Breast epithelium (tissue), 4 donors: ENCODE data around the gene FOXL1. TPM values are rescaled to one million over a fixed set of nuclear protein-coding genes. Genes with fewer than 3 reads are reported as not detected.

Experiments used
- DNase-seq, 2 donors: peaks; one replicate each; pipeline ENCODE4 v3.0.0-alpha.2; 2019; ENCODE audit warnings: low spot score in 2 of 2
- H3K27ac ChIP-seq, 2 donors: fragments of 200-600 bp; sonication (generic) in 1 of 2; one replicate each; pipeline ENCODE4 v1.5.1; 2016 to 2019; ENCODE audit warnings: mild to moderate bottlenecking in 1 of 2
- H3K27me3 ChIP-seq, 2 donors: fragments of 200-600 bp; sonication (generic) in 1 of 2; one replicate each; pipeline versions ENCODE4 v1.5.1 to v1.6.0; 2017 to 2019; ENCODE audit warnings: control low read depth in 1 of 2, mild to moderate bottlenecking in 1 of 2
- H3K36me3 ChIP-seq: fragments of 200-600 bp; one replicate; pipeline ENCODE4 v1.5.1; 2019
- H3K4me1 ChIP-seq, 2 donors: fragments of 200-600 bp; sonication (generic); one replicate each; pipeline ENCODE4 v1.5.1; 2016 to 2019; ENCODE audit warnings: control low read depth in 1 of 2
- H3K4me3 ChIP-seq, 3 donors: fragments of 200-600 bp; sonication (generic); 1 replicate in 2 of 3; 2 replicates in 1 of 3; pipeline ENCODE4 v1.5.1; 2016 to 2019; ENCODE audit warnings: mild to moderate bottlenecking in 3 of 3, moderate library complexity in 2 of 3
- H3K9me3 ChIP-seq, 2 donors: fragments of 200-600 bp; sonication (generic) in 1 of 2; one replicate each; pipeline ENCODE4 v1.5.1; 2016 to 2019; ENCODE audit warnings: control low read depth in 1 of 2
- CTCF ChIP-seq, 3 donors: fragments of 450-650 bp; IDR thresholded peaks; one replicate each; pipeline ENCODE4 v1.5.1; 2016 to 2017; ENCODE audit warnings: antibody characterized with exemption in 3 of 3, mild to moderate bottlenecking in 3 of 3, moderate library complexity in 3 of 3
- POLR2A ChIP-seq: fragments of 450-650 bp; IDR thresholded peaks from one replicate; pipeline ENCODE4 v1.6.1; 2016; ENCODE audit warnings: antibody characterized with exemption, mild to moderate bottlenecking, moderate library complexity
- POLR2AphosphoS5 ChIP-seq, 3 donors: sonication (generic); formaldehyde crosslinking; IDR thresholded peaks; one replicate each; pipeline ENCODE4 v1.6.1; 2017; ENCODE audit warnings: antibody characterized with exemption in 3 of 3
- intact Hi-C: fragments of 100-400 bp; cut with DNase I; formaldehyde crosslinking; loops from one replicate; pipeline ENCODE4 v1.15.1; 2023; ENCODE audit warnings: low total_unique reads
- total RNA-seq, 3 donors: library from RNA; depleted of rRNA; stranded (reverse); fragments of >200 nt; gene quantifications; one replicate each; pipeline ENCODE4 v1.1.0, GENCODE V29; 2016

FOXL1 gene
- total RNA-seq, 3 donors from 2014 or later, result 0.16 to 1.5 (median 0.98) TPM

- no peak overlapping the region for H3K27ac ChIP-seq
Measured at GRCh38 chr16:86625029-86625428, 46.7 kb downstream of the FOXL1 start.

GRCh38 chr16:86625821-86626220, 47.5 kb downstream of the FOXL1 start:
- Histone ChIP-seq H3K36me3 (no peaks in the 10 kb centered on the region), H3K4me1 (no peaks in the 10 kb centered on the region), H3K9me3 (no peaks in the 10 kb centered on the region), H3K4me3 (no peak overlapping the region), H3K27ac (peak overlapping the region in 1 of 2 donors; percentile 3), H3K27me3 (peaks cover 0 to 17% of the 10 kb centered on the region in 2 donors)
- no peak for TF ChIP-seq CTCF (IDR thresholded peaks at IDR 0.05)
- intact Hi-C loops, result no loop called here
- peak in 1 of 2 donors; percentile 54 for DNase-seq

More at GRCh38 chr16:86625029-86625428, 46.7 kb downstream of the FOXL1 start:
- H3K36me3 ChIP-seq, result no peaks in the 10 kb centered on the region
- no peaks in the 10 kb centered on the region for H3K9me3 ChIP-seq
- peaks cover 0 to 17% of the 10 kb centered on the region in 2 donors for H3K27me3 ChIP-seq
- no peak for TF ChIP-seq POLR2A
- TF ChIP-seq POLR2AphosphoS5 (IDR thresholded peaks at IDR 0.05), result no peak
- TF ChIP-seq CTCF (IDR thresholded peaks at IDR 0.05), result no peak
- H3K4me1 ChIP-seq, result no peaks in the 10 kb centered on the region
- peak in 1 of 2 donors; percentile 63 for DNase-seq
- H3K4me3 ChIP-seq, result no peak overlapping the region
- intact Hi-C loops, result no loop called here

GRCh38 chr16:86626284-86626683, 47.9 kb downstream of the FOXL1 start:
- Histone ChIP-seq H3K36me3 (no peaks in the 10 kb centered on the region), H3K4me3 (no peak overlapping the region), H3K27me3 (peaks cover 0 to 15% of the 10 kb centered on the region in 2 donors), H3K27ac (no peak overlapping the region), H3K9me3 (no peaks in the 10 kb centered on the region), H3K4me1 (no peaks in the 10 kb centered on the region)
- no peak for DNase-seq
- TF ChIP-seq POLR2AphosphoS5 (IDR thresholded peaks at IDR 0.05) (no peak), POLR2A (no peak), CTCF (IDR thresholded peaks at IDR 0.05) (no peak)
- intact Hi-C loops, result no loop called here

- TF ChIP-seq POLR2AphosphoS5 (IDR thresholded peaks at IDR 0.05) (no peak), CTCF (IDR thresholded peaks at IDR 0.05) (no peak), POLR2A (no peak)
- Histone ChIP-seq H3K36me3 (no peaks in the 10 kb centered on the region), H3K4me3 (no peak overlapping the region), H3K9me3 (no peaks in the 10 kb centered on the region), H3K27me3 (peaks cover 0 to 11% of the 10 kb centered on the region in 2 donors), H3K4me1 (no peaks in the 10 kb centered on the region), H3K27ac (no peak overlapping the region)
- DNase-seq, result no peak
- intact Hi-C loops, result no loop called here
Measured at GRCh38 chr16:86626966-86627365, 48.6 kb downstream of the FOXL1 start.

- no peak overlapping the region for H3K27ac ChIP-seq
- no peak for DNase-seq
- H3K36me3 ChIP-seq, result no peaks in the 10 kb centered on the region
- H3K4me1 ChIP-seq, result no peaks in the 10 kb centered on the region
- H3K9me3 ChIP-seq, result no peaks in the 10 kb centered on the region
- intact Hi-C loops, result no loop called here
- TF ChIP-seq CTCF (IDR thresholded peaks at IDR 0.05), result no peak
- no peak for TF ChIP-seq POLR2A
- TF ChIP-seq POLR2AphosphoS5 (IDR thresholded peaks at IDR 0.05), result no peak
- H3K4me3 ChIP-seq, result no peak overlapping the region
- H3K27me3 ChIP-seq, result peaks cover 0 to 9% of the 10 kb centered on the region in 2 donors
Measured at GRCh38 chr16:86628614-86629013, 50.3 kb downstream of the FOXL1 start.
